OCI-LY3 (cell line): Measurements from ENCODE around the gene ADARB2.

ENCODE experiments used
- EZH2phosphoT487 ChIP-seq: fragments of 200-600 bp; shearing (Covaris generic); IDR thresholded peaks from 2 replicates; pipeline ENCODE4 v1.6.1; 2018; ENCODE audit warnings: antibody characterized with exemption, mixed run types, low read depth
- TF ChIP-seq, protein P1 (sequence below): fragments of 200-600, 300-600 bp; sonication (generic); IDR thresholded peaks from 2 replicates; pipeline ENCODE4 v1.5.1; 2014; ENCODE audit warnings: antibody characterized with exemption, low read length, low read depth

- TF ChIP-seq, protein P1, sequence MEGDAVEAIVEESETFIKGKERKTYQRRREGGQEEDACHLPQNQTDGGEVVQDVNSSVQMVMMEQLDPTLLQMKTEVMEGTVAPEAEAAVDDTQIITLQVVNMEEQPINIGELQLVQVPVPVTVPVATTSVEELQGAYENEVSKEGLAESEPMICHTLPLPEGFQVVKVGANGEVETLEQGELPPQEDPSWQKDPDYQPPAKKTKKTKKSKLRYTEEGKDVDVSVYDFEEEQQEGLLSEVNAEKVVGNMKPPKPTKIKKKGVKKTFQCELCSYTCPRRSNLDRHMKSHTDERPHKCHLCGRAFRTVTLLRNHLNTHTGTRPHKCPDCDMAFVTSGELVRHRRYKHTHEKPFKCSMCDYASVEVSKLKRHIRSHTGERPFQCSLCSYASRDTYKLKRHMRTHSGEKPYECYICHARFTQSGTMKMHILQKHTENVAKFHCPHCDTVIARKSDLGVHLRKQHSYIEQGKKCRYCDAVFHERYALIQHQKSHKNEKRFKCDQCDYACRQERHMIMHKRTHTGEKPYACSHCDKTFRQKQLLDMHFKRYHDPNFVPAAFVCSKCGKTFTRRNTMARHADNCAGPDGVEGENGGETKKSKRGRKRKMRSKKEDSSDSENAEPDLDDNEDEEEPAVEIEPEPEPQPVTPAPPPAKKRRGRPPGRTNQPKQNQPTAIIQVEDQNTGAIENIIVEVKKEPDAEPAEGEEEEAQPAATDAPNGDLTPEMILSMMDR = no peak
- no peak for TF ChIP-seq EZH2phosphoT487
These were observed 463.1 kb downstream of the ADARB2 start for GRCh38 chr10:1274111-1274661.
